ENCODE measurements around the gene MYO7B.
A peak's percentile ranks its signal among the peaks of the same experiment; 100 is the strongest.
"Not testable (repeated sequence)": the region's sequence is repeated elsewhere in the genome, so short reads cannot be mapped to it uniquely, and the experiment has no call there.

MYO7B gene

GRCh38 chr2:127528487-127528886, 7.0 kb upstream of the MYO7B start:
- DNase-seq: peak in 1 of 3 donors; percentile 25
- H3K4me1 ChIP-seq (ENCODE audit: control extremely low read depth in 1 of 4, control insufficient read depth in 4 of 4, insufficient read depth in 4 of 4, low read length in 3 of 4): peaks cover 11 to 21% (median 19%) of the 10 kb centered on the region in 4 experiments
- H3K9me3 ChIP-seq (ENCODE audit: control extremely low read depth in 1 of 5, control insufficient read depth in 4 of 5, insufficient read depth in 2 of 5, low read depth in 1 of 5, low read length in 4 of 5): peaks cover 0 to 5% (median 0%) of the 10 kb centered on the region in 5 experiments
- ChIA-PET CTCF (interaction anchor here (0.7 to 1.5 kb wide), 2 partner anchors 12 to 46 kb away, joined by 4 read pairs; no protein-coding TSS in a partner anchor), POLR2A (interaction anchor here (0.7 kb wide), 1 partner anchor 250 kb away, joined by 13 read pairs; no protein-coding TSS in a partner anchor)
- H3K36me3 ChIP-seq (ENCODE audit: control insufficient read depth in 4 of 4, insufficient read depth in 4 of 4, low read length in 3 of 4): peaks cover 0 to 6% (median 3%) of the 10 kb centered on the region in 4 experiments
- WGBS (ENCODE audit: insufficient coverage): 70% methylated on average over 4 of the region's 4 CpGs
- peaks cover 0 to under 1% (median 0%) of the 10 kb centered on the region in 5 experiments for H3K27me3 ChIP-seq (replicated peaks in 2 of 5; ENCODE audit: control insufficient read depth in 4 of 5, insufficient read depth in 5 of 5, low read length in 4 of 5)
- no peak overlapping the region for H3K4me3 ChIP-seq (ENCODE audit: control insufficient read depth in 1 of 7, extremely low read depth in 1 of 7, insufficient read depth in 4 of 7, low read depth in 2 of 7, low read length in 6 of 7)
- no peak overlapping the region for H3K27ac ChIP-seq (ENCODE audit: insufficient read depth in 1 of 2, low read depth in 1 of 2, low read length in 2 of 2, poor library complexity in 1 of 2, severe bottlenecking in 2 of 2)

- H3K9me3 ChIP-seq (ENCODE audit: control extremely low read depth in 1 of 5, control insufficient read depth in 4 of 5, insufficient read depth in 2 of 5, low read depth in 1 of 5, low read length in 4 of 5); H3K27me3 ChIP-seq (replicated peaks in 2 of 5; ENCODE audit: control insufficient read depth in 4 of 5, insufficient read depth in 5 of 5, low read length in 4 of 5); H3K4me3 ChIP-seq (ENCODE audit: control insufficient read depth in 1 of 7, extremely low read depth in 1 of 7, insufficient read depth in 4 of 7, low read depth in 2 of 7, low read length in 6 of 7); DNase-seq; H3K36me3 ChIP-seq (ENCODE audit: control insufficient read depth in 4 of 4, insufficient read depth in 4 of 4, low read length in 3 of 4); H3K27ac ChIP-seq (ENCODE audit: insufficient read depth in 1 of 2, low read depth in 1 of 2, low read length in 2 of 2, poor library complexity in 1 of 2, severe bottlenecking in 2 of 2); POLR2A ChIA-PET: not testable (repeated sequence)
- H3K4me1 ChIP-seq (ENCODE audit: control extremely low read depth in 1 of 4, control insufficient read depth in 4 of 4, insufficient read depth in 4 of 4, low read length in 3 of 4): peaks cover 11 to 21% (median 19%) of the 10 kb centered on the region in 4 experiments
- CTCF ChIA-PET: interaction anchor here (0.6 kb wide), 1 partner anchor 114 kb away, joined by 3 read pairs; no protein-coding TSS in a partner anchor
- WGBS (ENCODE audit: insufficient coverage): no CpG with 5 or more reads among the region's 2 CpGs
Measured at GRCh38 chr2:127529416-127529815, 6.1 kb upstream of the MYO7B start.

- H3K4me3 ChIP-seq (ENCODE audit: control insufficient read depth in 1 of 7, extremely low read depth in 1 of 7, insufficient read depth in 4 of 7, low read depth in 2 of 7, low read length in 6 of 7): no peak overlapping the region
- POLR2A ChIA-PET: no interaction called here
- peaks cover 0 to 2% (median 0%) of the 10 kb centered on the region in 5 experiments for H3K27me3 ChIP-seq (replicated peaks in 2 of 5; ENCODE audit: control insufficient read depth in 4 of 5, insufficient read depth in 5 of 5, low read length in 4 of 5)
- CTCF ChIA-PET: no interaction called here
- no peaks in the 10 kb centered on the region for H3K36me3 ChIP-seq (ENCODE audit: control insufficient read depth in 4 of 4, insufficient read depth in 4 of 4, low read length in 3 of 4)
- no peak for DNase-seq
- peaks cover 8 to 15% (median 13%) of the 10 kb centered on the region in 4 experiments for H3K4me1 ChIP-seq (ENCODE audit: control extremely low read depth in 1 of 4, control insufficient read depth in 4 of 4, insufficient read depth in 4 of 4, low read length in 3 of 4)
- H3K9me3 ChIP-seq (ENCODE audit: control extremely low read depth in 1 of 5, control insufficient read depth in 4 of 5, insufficient read depth in 2 of 5, low read depth in 1 of 5, low read length in 4 of 5): peaks cover 0 to 5% (median 0%) of the 10 kb centered on the region in 5 experiments
- H3K27ac ChIP-seq (ENCODE audit: insufficient read depth in 1 of 2, low read depth in 1 of 2, low read length in 2 of 2, poor library complexity in 1 of 2, severe bottlenecking in 2 of 2): no peak overlapping the region
- WGBS (ENCODE audit: insufficient coverage): 100% methylated on average over 2 of the region's 3 CpGs
Measured at GRCh38 chr2:127530245-127531140, 5.0 kb upstream of the MYO7B start.

GRCh38 chr2:127531221-127531648, 4.2 kb upstream of the MYO7B start:
- peaks cover 0 to 5% (median 0%) of the 10 kb centered on the region in 5 experiments for H3K9me3 ChIP-seq (ENCODE audit: control extremely low read depth in 1 of 5, control insufficient read depth in 4 of 5, insufficient read depth in 2 of 5, low read depth in 1 of 5, low read length in 4 of 5)
- H3K36me3 ChIP-seq (ENCODE audit: control insufficient read depth in 4 of 4, insufficient read depth in 4 of 4, low read length in 3 of 4): no peaks in the 10 kb centered on the region
- ChIA-PET POLR2A (no interaction called here), CTCF (no interaction called here)
- 100% methylated on average over 2 of the region's 4 CpGs for WGBS (ENCODE audit: insufficient coverage)
- H3K27ac ChIP-seq (ENCODE audit: insufficient read depth in 1 of 2, low read depth in 1 of 2, low read length in 2 of 2, poor library complexity in 1 of 2, severe bottlenecking in 2 of 2): no peak overlapping the region
- DNase-seq: no peak
- no peak overlapping the region for H3K4me3 ChIP-seq (ENCODE audit: control insufficient read depth in 1 of 7, extremely low read depth in 1 of 7, insufficient read depth in 4 of 7, low read depth in 2 of 7, low read length in 6 of 7)
- peaks cover 0 to 2% (median 0%) of the 10 kb centered on the region in 5 experiments for H3K27me3 ChIP-seq (replicated peaks in 2 of 5; ENCODE audit: control insufficient read depth in 4 of 5, insufficient read depth in 5 of 5, low read length in 4 of 5)
- peaks cover 8 to 15% (median 11%) of the 10 kb centered on the region in 4 experiments for H3K4me1 ChIP-seq (ENCODE audit: control extremely low read depth in 1 of 4, control insufficient read depth in 4 of 4, insufficient read depth in 4 of 4, low read length in 3 of 4)

GRCh38 chr2:127532296-127532695, 3.2 kb upstream of the MYO7B start:
- CTCF ChIA-PET: no interaction called here
- no peak for DNase-seq
- POLR2A ChIA-PET: no interaction called here
- peaks cover 4 to 9% (median 6%) of the 10 kb centered on the region in 4 experiments for H3K4me1 ChIP-seq (ENCODE audit: control extremely low read depth in 1 of 4, control insufficient read depth in 4 of 4, insufficient read depth in 4 of 4, low read length in 3 of 4)
- H3K4me3 ChIP-seq (ENCODE audit: control insufficient read depth in 1 of 7, extremely low read depth in 1 of 7, insufficient read depth in 4 of 7, low read depth in 2 of 7, low read length in 6 of 7): no peak overlapping the region
- WGBS (ENCODE audit: insufficient coverage): over 99% methylated on average over 7 of the region's 8 CpGs
- H3K36me3 ChIP-seq (ENCODE audit: control insufficient read depth in 4 of 4, insufficient read depth in 4 of 4, low read length in 3 of 4): no peaks in the 10 kb centered on the region
- peaks cover 0 to 5% (median 0%) of the 10 kb centered on the region in 5 experiments for H3K9me3 ChIP-seq (ENCODE audit: control extremely low read depth in 1 of 5, control insufficient read depth in 4 of 5, insufficient read depth in 2 of 5, low read depth in 1 of 5, low read length in 4 of 5)
- peaks cover 0 to 2% (median 0%) of the 10 kb centered on the region in 5 experiments for H3K27me3 ChIP-seq (replicated peaks in 2 of 5; ENCODE audit: control insufficient read depth in 4 of 5, insufficient read depth in 5 of 5, low read length in 4 of 5)
- no peak overlapping the region for H3K27ac ChIP-seq (ENCODE audit: insufficient read depth in 1 of 2, low read depth in 1 of 2, low read length in 2 of 2, poor library complexity in 1 of 2, severe bottlenecking in 2 of 2)

- POLR2A ChIA-PET: no interaction called here
- Histone ChIP-seq H3K36me3 (ENCODE audit: control insufficient read depth in 4 of 4, insufficient read depth in 4 of 4, low read length in 3 of 4) (no peaks in the 10 kb centered on the region), H3K9me3 (ENCODE audit: control extremely low read depth in 1 of 5, control insufficient read depth in 4 of 5, insufficient read depth in 2 of 5, low read depth in 1 of 5, low read length in 4 of 5) (no peaks in the 10 kb centered on the region), H3K27me3 (replicated peaks in 2 of 5; ENCODE audit: control insufficient read depth in 4 of 5, insufficient read depth in 5 of 5, low read length in 4 of 5) (peaks cover 0 to 2% (median 0%) of the 10 kb centered on the region in 5 experiments), H3K4me1 (ENCODE audit: control extremely low read depth in 1 of 4, control insufficient read depth in 4 of 4, insufficient read depth in 4 of 4, low read length in 3 of 4) (no peaks in the 10 kb centered on the region), H3K4me3 (ENCODE audit: control insufficient read depth in 1 of 7, extremely low read depth in 1 of 7, insufficient read depth in 4 of 7, low read depth in 2 of 7, low read length in 6 of 7) (no peak overlapping the region), H3K27ac (ENCODE audit: insufficient read depth in 1 of 2, low read depth in 1 of 2, low read length in 2 of 2, poor library complexity in 1 of 2, severe bottlenecking in 2 of 2) (no peak overlapping the region)
- CTCF ChIA-PET: no interaction called here
- 100% methylated on average over 5 of the region's 6 CpGs for WGBS (ENCODE audit: insufficient coverage)
- no peak for DNase-seq
Measured at GRCh38 chr2:127535918-127536317, 435 bp downstream of the MYO7B start.

All from common myeloid progenitor, CD34-positive (primary cell).